ENCODE results near the gene SRPK2.

SRPK2 gene

DNA sequence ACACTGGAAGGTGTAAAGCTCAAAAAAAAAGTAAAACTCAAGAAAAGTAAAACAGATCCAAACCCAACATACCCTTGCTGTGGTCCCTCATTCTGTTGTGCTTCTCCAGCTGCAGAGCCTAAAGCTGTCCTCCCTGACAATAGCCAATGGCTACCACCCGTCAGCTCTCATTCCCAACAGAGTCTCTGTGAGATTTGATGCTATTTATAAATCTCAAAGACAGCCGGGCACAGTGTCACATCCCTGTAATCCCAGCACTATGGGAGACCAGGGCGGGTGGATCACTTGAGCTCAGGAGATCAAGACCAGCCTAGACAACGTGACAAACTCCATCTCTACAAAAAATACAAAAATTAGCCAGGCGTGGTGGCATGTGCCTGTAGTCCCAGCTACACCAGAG, 258.7 kb downstream of the SRPK2 start:
- DNase-seq: no peak

- no peak for DNase-seq
These were observed 261.5 kb downstream of the SRPK2 start for GRCh38 chr7:105127179-105127578.

GRCh38 chr7:105126436-105126975, 262.2 kb downstream of the SRPK2 start:
- no peak for DNase-seq

DNA sequence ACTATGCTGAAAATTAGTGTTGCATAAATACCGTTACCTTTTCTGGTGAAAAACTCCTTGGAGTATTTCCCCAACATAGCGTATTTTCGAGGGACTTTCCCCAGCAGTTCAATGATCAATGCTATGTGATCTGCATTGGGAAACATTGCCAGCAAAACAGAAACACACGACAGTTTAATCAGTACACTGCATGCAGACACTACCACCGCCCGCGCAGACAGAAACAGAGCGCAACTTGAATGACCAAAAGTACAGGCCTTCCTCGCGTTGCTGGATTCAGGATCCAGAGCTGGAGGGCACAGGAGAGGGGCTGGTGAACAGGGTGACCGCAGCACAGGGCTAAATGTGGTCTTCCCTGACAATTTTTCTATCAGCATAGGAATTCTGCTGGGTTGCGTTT, 263.0 kb downstream of the SRPK2 start:
- no peak for DNase-seq

- DNase-seq: no peak
These were observed 266.1 kb downstream of the SRPK2 start for GRCh38 chr7:105122619-105123018.

- DNase-seq: no peak
These were observed 269.8 kb downstream of the SRPK2 start for GRCh38 chr7:105118612-105119600.

DNA sequence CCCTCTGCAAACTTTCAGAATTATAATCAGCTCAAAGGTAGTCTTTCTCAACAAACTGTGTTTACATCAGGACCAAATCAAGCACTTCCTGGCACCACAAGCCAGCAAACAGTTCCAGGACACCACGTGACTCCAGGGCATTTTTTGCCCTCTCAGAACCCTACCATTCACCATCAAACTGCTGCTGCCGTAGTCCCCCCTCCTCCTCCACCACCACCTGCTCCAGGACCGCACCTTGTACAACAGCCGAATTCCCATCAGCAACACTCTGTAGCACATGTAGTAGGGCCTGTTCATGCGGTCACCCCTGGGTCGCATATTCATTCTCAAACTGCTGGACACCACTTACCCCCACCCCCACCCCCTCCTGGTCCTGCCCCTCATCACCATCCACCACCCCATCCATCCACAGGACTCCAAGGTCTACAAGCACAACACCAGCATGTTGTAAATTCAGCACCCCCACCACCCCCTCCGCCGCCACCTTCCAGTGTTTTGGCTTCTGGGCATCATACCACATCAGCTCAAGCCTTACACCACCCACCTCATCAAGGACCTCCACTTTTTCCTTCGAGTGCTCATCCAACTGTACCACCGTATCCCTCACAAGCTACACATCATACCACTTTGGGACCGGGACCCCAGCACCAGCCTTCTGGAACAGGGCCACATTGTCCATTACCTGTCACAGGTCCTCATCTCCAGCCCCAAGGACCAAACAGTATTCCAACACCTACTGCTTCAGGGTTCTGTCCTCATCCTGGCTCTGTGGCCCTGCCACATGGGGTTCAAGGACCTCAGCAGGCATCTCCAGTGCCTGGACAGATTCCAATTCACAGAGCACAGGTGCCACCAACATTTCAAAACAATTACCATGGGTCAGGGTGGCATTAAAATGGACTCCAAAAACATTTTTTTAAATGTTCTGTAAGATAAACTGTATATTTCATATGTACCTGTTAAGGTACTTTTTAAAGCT, 276.0 kb downstream of the SRPK2 start:
- DNase-seq: no peak

GRCh38 chr7:105107458-105107857, 281.3 kb downstream of the SRPK2 start:
- DNase-seq: no peak

DNA sequence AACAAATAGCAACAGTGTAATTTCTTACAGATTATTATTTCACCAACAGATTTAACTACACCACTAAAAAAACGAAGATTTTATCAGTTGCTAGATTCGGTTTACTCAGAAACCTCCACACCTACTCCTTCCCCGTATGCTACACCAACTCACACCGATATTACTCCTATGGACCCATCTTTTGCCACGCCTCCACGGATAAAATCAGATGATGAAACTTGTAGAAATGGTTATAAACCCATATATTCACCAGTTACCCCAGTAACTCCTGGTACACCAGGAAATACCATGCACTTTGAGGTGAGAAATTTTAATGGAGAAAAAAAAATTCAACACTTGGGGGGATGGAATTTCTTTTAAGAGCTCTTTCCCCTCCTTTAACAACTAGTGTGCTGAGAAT, 282.2 kb downstream of the SRPK2 start:
- DNase-seq: no peak

DNA sequence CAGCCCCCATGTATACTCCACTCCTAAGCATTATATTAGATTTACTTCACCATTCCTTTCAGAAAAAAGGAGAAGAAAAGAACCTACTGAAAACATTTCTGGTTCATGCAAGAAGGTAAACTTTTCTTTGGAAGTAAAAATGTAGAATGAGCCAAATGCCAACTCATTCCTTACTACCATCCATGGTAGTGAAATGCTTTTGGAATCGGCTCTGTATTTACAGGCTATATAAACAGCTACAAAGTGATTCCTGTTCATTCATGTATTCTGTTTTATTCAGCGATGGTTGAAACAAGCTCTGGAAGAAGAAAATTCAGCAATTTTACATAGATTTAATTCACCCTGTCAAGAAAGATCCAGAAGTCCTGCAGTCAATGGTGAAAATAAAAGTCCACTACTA, 283.1 kb downstream of the SRPK2 start:
- no peak for DNase-seq

- no peak for DNase-seq
These were observed 286.0 kb downstream of the SRPK2 start for GRCh38 chr7:105102557-105103352.

- no peak for DNase-seq
These were observed 286.9 kb downstream of the SRPK2 start for GRCh38 chr7:105101864-105102263.

GRCh38 chr7:105098863-105099515, 289.7 kb downstream of the SRPK2 start:
- DNase-seq: no peak

GRCh38 chr7:105097619-105098018, 291.1 kb downstream of the SRPK2 start:
- no peak for DNase-seq

DNA sequence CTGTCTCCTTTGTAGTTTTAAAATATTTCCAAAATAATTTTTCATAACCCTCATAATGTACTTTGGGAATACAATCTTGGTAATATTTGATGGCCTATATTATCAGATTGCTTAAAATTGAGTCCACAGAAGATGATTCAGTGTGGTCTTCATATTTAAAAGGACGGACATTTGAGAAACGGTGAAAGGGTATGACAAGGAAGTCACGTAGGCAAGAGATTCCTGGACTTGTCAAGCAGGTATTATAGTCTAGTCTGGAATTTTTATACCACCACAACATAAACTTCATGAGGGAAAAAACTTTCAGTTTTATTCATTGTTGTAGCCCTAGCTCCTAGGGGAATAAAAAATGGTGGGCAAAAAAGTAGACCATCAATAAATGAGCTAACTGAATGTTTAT, 292.4 kb downstream of the SRPK2 start:
- no peak for DNase-seq

- no peak for DNase-seq
These were observed 293.8 kb downstream of the SRPK2 start for GRCh38 chr7:105094966-105095365.

DNA sequence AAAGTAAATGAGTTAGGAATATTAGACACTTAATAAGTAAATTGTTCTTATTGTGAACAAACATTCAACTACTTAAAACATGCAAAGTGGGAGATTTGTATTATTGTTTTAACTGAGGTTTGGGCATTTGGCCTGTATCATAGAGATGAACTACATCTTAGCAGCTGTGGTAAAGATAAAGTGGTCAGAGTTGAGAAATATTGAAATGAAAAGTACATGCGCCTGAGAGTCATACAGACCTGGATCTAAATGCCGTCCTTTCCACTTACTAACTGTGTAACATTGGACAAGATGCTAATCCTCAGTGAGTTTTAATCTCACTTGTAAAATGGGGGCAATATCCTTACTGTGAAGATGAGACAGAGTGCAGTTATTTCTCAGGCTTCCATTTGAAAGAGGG, 300.3 kb downstream of the SRPK2 start:
- no peak for DNase-seq

GRCh38 chr7:105087981-105088380, 300.7 kb downstream of the SRPK2 start:
- DNase-seq: no peak

GRCh38 chr7:105086850-105087249, 301.9 kb downstream of the SRPK2 start:
- no peak for DNase-seq

GRCh38 chr7:105084581-105084980, 304.1 kb downstream of the SRPK2 start:
- DNase-seq: no peak

DNA sequence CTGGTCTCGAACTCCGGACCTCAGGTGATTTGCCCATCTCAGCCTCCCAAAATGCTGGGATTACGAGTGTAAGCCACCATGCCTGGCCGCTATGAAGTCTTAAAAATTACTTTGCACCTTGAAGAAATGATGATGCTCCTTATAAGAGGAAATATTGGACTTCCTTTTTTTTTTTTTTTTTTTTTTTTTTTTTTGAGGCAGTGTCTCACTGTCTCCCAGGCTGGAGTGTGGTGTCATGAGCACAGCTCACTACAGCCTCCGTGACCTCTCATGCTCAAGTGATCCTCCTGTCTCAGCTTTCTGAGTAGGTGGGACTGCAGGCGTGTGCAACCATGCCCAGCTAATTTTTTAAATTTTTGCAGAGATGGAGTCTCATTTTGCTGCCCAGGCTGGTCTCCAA, 309.4 kb downstream of the SRPK2 start:
- no peak for DNase-seq

- DNase-seq: no peak
These were observed 315.6 kb downstream of the SRPK2 start for GRCh38 chr7:105073143-105073542.

Data from NCI-H1694 treated with DMSO at 0.1 percent for 48 hours (cell line).